SK-N-SH (cell line): Measurements from ENCODE around the gene WDHD1. TPM values are rescaled to one million over a fixed set of nuclear protein-coding genes. Genes with fewer than 3 reads are reported as not detected.

Source experiments
- CTCF ChIA-PET: fragments of 300-600, 350-600 bp; formaldehyde crosslinking; extraction: SDS; loops from one replicate; lab custom pipeline; 2021; lab: Yijun Ruan, JAX
- POLR2A ChIA-PET: fragments of 350-600 bp; sonication (Branson Sonifier 250); formaldehyde crosslinking; extraction: SDS; loops from one replicate; lab custom pipeline; 2020; ENCODE audit warnings: antibody characterized with exemption, inconsistent platforms; lab: Yijun Ruan, JAX
- DNase-seq: peaks from one replicate; pipeline ENCODE4 v3.0.0; 2012
- H2AFZ ChIP-seq: fragments of 200-600 bp; sonication (generic); 2 replicates; pipeline ENCODE4 v1.8.1; 2016; ENCODE audit warnings: antibody characterized with exemption, mild to moderate bottlenecking, low read depth
- H3F3A ChIP-seq: fragments of 200-600 bp; sonication (generic); replicated peaks from 2 replicates; pipeline ENCODE3; 2016; ENCODE audit warnings: antibody characterized with exemption, mild to moderate bottlenecking; ENCODE audit not compliant: insufficient read depth
- H3K27ac ChIP-seq, 2 experiments: fragments of 200-500 bp in 1 of 2; fragments of 200-600 bp in 1 of 2; sonication (Bioruptor generic) in 1 of 2; sonication (generic), shearing (Covaris generic) in 1 of 2; 2 replicates each; pipeline versions ENCODE4 v1.5.1 to v1.6.1; 2014 to 2016; ENCODE audit warnings: low read depth in 2 of 2, inconsistent platforms in 1 of 2, low read length in 1 of 2, mild to moderate bottlenecking in 1 of 2, mixed read lengths in 1 of 2
- H3K27me3 ChIP-seq: fragments of 200-600 bp; sonication (generic), shearing (Covaris generic); 2 replicates; pipeline ENCODE4 v1.6.1; 2016; ENCODE audit warnings: mixed run types; ENCODE audit not compliant: insufficient read depth
- H3K36me3 ChIP-seq, 2 experiments: fragments of 200-500 bp in 1 of 2; fragments of 200-600 bp in 1 of 2; sonication (Bioruptor generic) in 1 of 2; sonication (generic) in 1 of 2; replicated peaks in 1 of 2; 2 replicates each; pipeline versions ENCODE3 to v1.5.1; 2014 to 2016; ENCODE audit warnings: low read length in 1 of 2, mild to moderate bottlenecking in 1 of 2; ENCODE audit not compliant: insufficient read depth in 2 of 2, control insufficient read depth in 1 of 2
- H3K4me1 ChIP-seq, 2 experiments: fragments of 200-500 bp in 1 of 2; fragments of 200-600 bp in 1 of 2; sonication (Bioruptor generic) in 1 of 2; sonication (generic), shearing (Covaris generic) in 1 of 2; 2 replicates each; pipeline versions ENCODE4 v1.5.1 to v1.6.1; 2014 to 2016; ENCODE audit warnings: low read depth in 1 of 2, low read length in 1 of 2, mixed run types in 1 of 2; ENCODE audit not compliant: insufficient read depth in 2 of 2, control insufficient read depth in 1 of 2
- H3K4me2 ChIP-seq: fragments of 200-600 bp; sonication (generic), shearing (Covaris generic); 2 replicates; pipeline ENCODE4 v1.6.1; 2017; ENCODE audit warnings: mixed run types
- H3K4me3 ChIP-seq, 2 experiments: fragments of 200-500 bp in 1 of 2; fragments of 200-600 bp in 1 of 2; sonication (Bioruptor generic) in 1 of 2; sonication (generic), shearing (Covaris generic) in 1 of 2; 2 replicates each; pipeline versions ENCODE4 v1.5.1 to v1.8.1; 2014 to 2016; ENCODE audit warnings: low read depth in 2 of 2, inconsistent platforms in 1 of 2, low read length in 1 of 2, mild to moderate bottlenecking in 1 of 2, mixed read lengths in 1 of 2, moderate library complexity in 1 of 2
- H3K79me2 ChIP-seq: fragments of 200-600 bp; sonication (generic); 2 replicates; pipeline ENCODE4 v1.8.1; 2017; ENCODE audit warnings: mild to moderate bottlenecking; ENCODE audit not compliant: insufficient read depth
- H3K9ac ChIP-seq: fragments of 200-600 bp; sonication (generic); 2 replicates; pipeline ENCODE4 v1.6.1; 2017; ENCODE audit warnings: mixed run types
- H3K9me2 ChIP-seq: fragments of 200-600 bp; sonication (generic); 2 replicates; pipeline ENCODE4 v1.6.1; 2017; ENCODE audit warnings: mixed run types
- H3K9me3 ChIP-seq: fragments of 200-600 bp; sonication (generic); 2 replicates; pipeline ENCODE4 v1.6.1; 2017; ENCODE audit warnings: mixed run types, mild to moderate bottlenecking, moderate library complexity
- H4K20me1 ChIP-seq: fragments of 200-600 bp; sonication (generic); 2 replicates; pipeline ENCODE4 v1.6.1; 2017; ENCODE audit warnings: mild to moderate bottlenecking, mixed run types; ENCODE audit not compliant: insufficient read depth
- CHD2 ChIP-seq: fragments of 150-350 bp; IDR thresholded peaks from 2 replicates; pipeline ENCODE4 v1.6.1; 2018; ENCODE audit warnings: low read length; ENCODE audit not compliant: partially characterized antibody
- MEF2A ChIP-seq: IDR thresholded peaks from 2 replicates; pipeline ENCODE4 v1.4.0; 2012; ENCODE audit warnings: low read depth, borderline replicate concordance
- MXI1 ChIP-seq: IDR thresholded peaks from 2 replicates; pipeline ENCODE4 v1.6.1; 2012; ENCODE audit warnings: mild to moderate bottlenecking, low read depth, low read length, improper control_type of control experiment
- NRF1 ChIP-seq: IDR thresholded peaks from 2 replicates; pipeline ENCODE4 v1.6.1; 2012; ENCODE audit warnings: low read depth, mild to moderate bottlenecking, low read length
- PBX3 ChIP-seq: IDR thresholded peaks from 2 replicates; pipeline ENCODE4; 2012
- RAD21 ChIP-seq: IDR thresholded peaks from 2 replicates; pipeline ENCODE4 v1.6.1; 2012; ENCODE audit warnings: mild to moderate bottlenecking, low read length
- RCOR1 ChIP-seq: fragments of 150-350 bp; IDR thresholded peaks from 2 replicates; pipeline ENCODE4 v1.6.1; 2017; ENCODE audit warnings: antibody characterized with exemption, low read length
- REST ChIP-seq: IDR thresholded peaks from 2 replicates; pipeline ENCODE4 v1.6.1; 2012; ENCODE audit warnings: mild to moderate bottlenecking, low read depth, low read length, moderate library complexity
- RXRA ChIP-seq: IDR thresholded peaks from 2 replicates; pipeline ENCODE4 v1.4.0; 2012; ENCODE audit warnings: low read depth, mild to moderate bottlenecking, borderline replicate concordance
- SMC3 ChIP-seq: IDR thresholded peaks from 2 replicates; pipeline ENCODE4 v1.6.1; 2012; ENCODE audit warnings: low read depth, low read length, improper control_type of control experiment
- USF1 ChIP-seq: IDR thresholded peaks from 2 replicates; pipeline ENCODE4 v1.4.0; 2012; ENCODE audit warnings: low read depth, borderline replicate concordance
- ZBTB33 ChIP-seq: IDR thresholded peaks from 2 replicates; pipeline ENCODE4 v1.4.0; 2012; ENCODE audit warnings: low read depth, borderline replicate concordance
- WGBS: methylation state at CpG from one replicate; pipeline ENCODE4 v1.1.6; 2017; ENCODE audit warnings: low lambda C conversion rate; 5-methylcytosine and 5-hydroxymethylcytosine counted together
- polyA plus RNA-seq, 3 experiments: library from polyadenylated mRNA; depleted of rRNA; stranded (reverse); fragments of >200 nt; gene quantifications; 2 replicates each; pipeline ENCODE4 v1.2.3, GENCODE V29; 2012

Gene WDHD1
- polyA plus RNA-seq, 1 of the 3 experiments (the other 2 are of a cell fraction), result 2.9 TPM

- DNase-seq, result no peak
- Histone ChIP-seq H3K4me3 (no peak overlapping the region), H3K4me2 (no peak overlapping the region), H3K9ac (no peak overlapping the region), H4K20me1 (no peaks in the 10 kb centered on the region), H3K79me2 (no peaks in the 10 kb centered on the region), H3K9me2 (no peaks in the 10 kb centered on the region), H3K27me3 (no peaks in the 10 kb centered on the region), H3F3A (peaks cover 3% of the 10 kb centered on the region), H3K4me1 (peaks cover 0 to 12% of the 10 kb centered on the region in 2 experiments; a peak in 2 of 4 replicates), H3K36me3 (no peaks in the 10 kb centered on the region), H2AFZ (no peak overlapping the region), H3K27ac (no peak overlapping the region; a peak in 1 of 4 replicates), H3K9me3 (no peaks in the 10 kb centered on the region)
- POLR2A ChIA-PET, result no interaction called here
- TF ChIP-seq USF1 (no peak), RAD21 (no peak), MXI1 (no peak), RCOR1 (no peak), SMC3 (no peak), RXRA (no peak), PBX3 (no peak), CHD2 (no peak), MEF2A (no peak), NRF1 (no peak), ZBTB33 (no peak)
- CTCF ChIA-PET, result no interaction called here
These were observed 98.7 kb downstream of the WDHD1 start for GRCh38 chr14:54928216-54928615.

- H3K4me2 ChIP-seq, result no peak overlapping the region
- no peak overlapping the region for H2AFZ ChIP-seq
- no peaks in the 10 kb centered on the region for H3K27me3 ChIP-seq
These were observed 99.3 kb downstream of the WDHD1 start for GRCh38 chr14:54927551-54927950.

More at GRCh38 chr14:54927551-54927950, 99.3 kb downstream of the WDHD1 start:
- CTCF ChIA-PET, result interaction anchor here (0.6 kb wide), 1 partner anchor 54 kb away, joined by 4 read pairs; no protein-coding TSS in a partner anchor
- no peak for TF ChIP-seq CHD2
- no peak for TF ChIP-seq REST
- TF ChIP-seq MEF2A, result no peak
- Histone ChIP-seq H3K36me3 (no peaks in the 10 kb centered on the region), H3K9me3 (no peaks in the 10 kb centered on the region), H3K4me1 (peaks cover 0 to 13% of the 10 kb centered on the region in 2 experiments; a peak in 2 of 4 replicates), H3K9me2 (no peaks in the 10 kb centered on the region), H3K4me3 (no peak overlapping the region), H3K79me2 (no peaks in the 10 kb centered on the region), H3K27ac (peak overlapping the region in 1 of 2 experiments; percentile 29; a peak in 1 of 4 replicates), H3F3A (peaks cover 5% of the 10 kb centered on the region), H3K9ac (no peak overlapping the region), H4K20me1 (no peaks in the 10 kb centered on the region)
- POLR2A ChIA-PET, result no interaction called here
- no peak for DNase-seq
- WGBS, result 90% methylated on average over 1 of the region's 1 CpG
